Hepatic stellate cell (primary cell): Measurements from ENCODE around the gene ZBTB40.

Experiments
- DNase-seq: peaks from one replicate; pipeline ENCODE4 v3.0.0; 2011; ENCODE audit warnings: low spot score

The ZBTB40 gene

GRCh38 chr1:22530715-22531114, 79.1 kb downstream of the ZBTB40 start:
- DNase-seq: no peak

GRCh38 chr1:22531251-22531650, 79.6 kb downstream of the ZBTB40 start:
- DNase-seq: no peak

GRCh38 chr1:22533244-22533895, 81.7 kb downstream of the ZBTB40 start:
- no peak for DNase-seq

GRCh38 chr1:22534951-22535350, 83.3 kb downstream of the ZBTB40 start:
- no peak for DNase-seq

- DNase-seq: no peak
Measured at GRCh38 chr1:22535399-22535798, 83.7 kb downstream of the ZBTB40 start.

GRCh38 chr1:22536506-22536905, 84.9 kb downstream of the ZBTB40 start:
- DNase-seq: no peak

GRCh38 chr1:22537441-22538139, 85.9 kb downstream of the ZBTB40 start:
- no peak for DNase-seq

- DNase-seq: no peak
Measured at GRCh38 chr1:22539510-22540118, 88.0 kb downstream of the ZBTB40 start.

- no peak for DNase-seq
Measured at GRCh38 chr1:22540337-22540736, 88.7 kb downstream of the ZBTB40 start.

- DNase-seq: no peak
Measured at GRCh38 chr1:22542886-22543285, 91.2 kb downstream of the ZBTB40 start.

- DNase-seq: no peak
Measured at GRCh38 chr1:22543679-22544078, 92.0 kb downstream of the ZBTB40 start.

GRCh38 chr1:22544606-22545005, 93.0 kb downstream of the ZBTB40 start:
- DNase-seq: no peak

GRCh38 chr1:22545141-22545540, 93.5 kb downstream of the ZBTB40 start:
- no peak for DNase-seq

GRCh38 chr1:22547186-22547817, 95.7 kb downstream of the ZBTB40 start:
- no peak for DNase-seq

- DNase-seq: no peak
Measured at GRCh38 chr1:22547818-22548462, 96.3 kb downstream of the ZBTB40 start.

GRCh38 chr1:22550021-22550420, 98.4 kb downstream of the ZBTB40 start:
- DNase-seq: no peak

- DNase-seq: no peak
Measured at GRCh38 chr1:22551591-22551990, 99.9 kb downstream of the ZBTB40 start.

- DNase-seq: no peak
Measured at GRCh38 chr1:22552021-22552420, 100.4 kb downstream of the ZBTB40 start.

- no peak for DNase-seq
Measured at GRCh38 chr1:22553104-22553880, 101.6 kb downstream of the ZBTB40 start.

- no peak for DNase-seq
Measured at GRCh38 chr1:22553991-22554522, 102.4 kb downstream of the ZBTB40 start.

GRCh38 chr1:22555371-22555656, 103.7 kb downstream of the ZBTB40 start:
- DNase-seq: no peak
